BJ (cell line): ENCODE measurements around the gene ARG2. TPM values are rescaled to one million over a fixed set of nuclear protein-coding genes. Genes with fewer than 3 reads are reported as not detected.

Source experiments
- CTCF ChIA-PET: fragments of 350-600 bp; formaldehyde crosslinking; extraction: SDS; loops from one replicate; lab custom pipeline; 2021; ENCODE audit warnings: antibody characterized with exemption, inconsistent platforms; lab: Yijun Ruan, JAX
- POLR2A ChIA-PET: fragments of 300-600 bp; sonication (Branson Sonifier 250); formaldehyde crosslinking; extraction: SDS; loops from one replicate; lab custom pipeline; 2021; ENCODE audit warnings: antibody characterized with exemption; lab: Charles Lee
- DNase-seq: peaks from one replicate; pipeline ENCODE4 v3.0.0-alpha.2; 2011; ENCODE audit warnings: low read depth
- H3K27me3 ChIP-seq: 2 replicates; pipeline ENCODE4 v1.6.0; 2011; ENCODE audit warnings: low read length; ENCODE audit not compliant: control insufficient read depth, insufficient read depth
- H3K36me3 ChIP-seq: 2 replicates; pipeline ENCODE4 v1.5.1; 2011; ENCODE audit warnings: low read length; ENCODE audit not compliant: control insufficient read depth, insufficient read depth
- H3K4me3 ChIP-seq: 2 replicates; pipeline ENCODE4 v1.5.1; 2011; ENCODE audit warnings: low read depth, mild to moderate bottlenecking, control low read depth, low read length
- polyA plus RNA-seq: library from polyadenylated mRNA; depleted of rRNA; stranded (reverse); fragments of >200 nt; gene quantifications from 2 replicates; pipeline ENCODE4 v1.2.3, GENCODE V29; 2011
- TF ChIP-seq, protein P1 (sequence below): IDR thresholded peaks from 2 replicates; pipeline ENCODE4 v1.5.1; 2011; ENCODE audit warnings: low read depth, mild to moderate bottlenecking, control low read depth, inconsistent platforms, low read length, moderate library complexity; ENCODE audit not compliant: insufficient read depth

ARG2 gene
- polyA plus RNA-seq, 1 experiment = 7.7 TPM

DNA sequence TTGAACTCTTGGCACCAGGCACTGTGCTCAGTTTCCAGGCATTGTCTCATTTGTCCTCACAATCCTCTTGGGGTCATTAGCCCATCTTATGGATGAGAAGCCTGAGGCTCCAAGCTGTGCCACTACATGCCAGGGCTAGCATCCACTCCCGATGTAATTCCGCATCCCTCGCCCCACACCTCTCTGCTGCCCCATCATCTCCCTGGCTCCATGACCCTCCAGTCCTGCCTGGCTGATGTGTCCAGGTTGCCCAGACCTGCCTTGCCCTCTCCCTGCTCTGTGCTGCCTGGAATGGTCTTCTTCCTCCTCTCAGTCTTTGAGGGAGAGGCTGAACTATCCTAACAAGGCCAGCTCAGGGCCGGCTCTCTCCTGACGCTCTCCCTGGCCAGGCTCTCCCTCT, 47.1 kb upstream of the ARG2 start:
- ChIA-PET CTCF (interaction anchor here (0.7 to 12.7 kb wide), 13 partner anchors 10 to 158 kb away, joined by 3 to 280 read pairs (median 12); no protein-coding TSS in a partner anchor), POLR2A (no interaction called here)
- no peak overlapping the region for H3K4me3 ChIP-seq

DNA sequence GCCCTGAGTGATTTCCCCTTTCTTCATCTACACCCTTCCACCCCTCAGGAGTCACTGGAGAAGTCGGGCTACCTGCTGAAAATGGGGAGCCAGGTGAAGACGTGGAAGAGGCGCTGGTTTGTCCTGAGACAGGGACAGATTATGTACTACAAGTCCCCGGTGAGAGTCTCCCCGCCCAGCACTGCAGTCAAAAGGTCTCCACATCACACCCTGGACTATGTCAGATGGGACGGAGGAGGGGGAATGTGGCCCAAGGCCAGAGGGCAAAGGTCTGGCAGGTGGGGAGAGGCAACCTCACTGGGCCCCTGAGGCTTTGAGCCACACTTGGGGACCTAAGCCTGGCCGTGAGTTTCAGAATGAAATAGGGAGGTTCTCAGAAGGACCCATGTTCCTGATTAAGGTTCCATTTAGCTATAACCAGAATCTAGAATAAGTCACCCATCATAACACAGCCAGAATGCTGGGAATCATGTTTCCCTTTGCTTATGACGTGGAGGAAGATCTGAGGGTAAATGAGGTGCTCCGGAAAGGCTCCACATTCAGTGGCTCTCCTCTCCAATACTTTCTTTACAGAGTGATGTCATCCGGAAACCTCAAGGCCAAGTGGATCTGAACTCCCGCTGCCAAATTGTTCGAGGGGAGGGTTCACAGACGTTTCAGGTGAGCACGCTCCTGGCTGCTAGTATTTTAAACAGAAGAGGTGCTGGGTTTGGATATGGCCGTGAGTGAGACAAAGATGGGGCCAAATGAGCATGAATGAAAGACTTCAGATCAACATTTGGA, 46.3 kb upstream of the ARG2 start:
- POLR2A ChIA-PET = no interaction called here
- no peak for DNase-seq
- Histone ChIP-seq H3K27me3 (no peaks in the 10 kb centered on the region; the same call in 1 of the 2 replicates), H3K36me3 (no peaks in the 10 kb centered on the region), H3K4me3 (no peak overlapping the region)
- TF ChIP-seq, protein P1, sequence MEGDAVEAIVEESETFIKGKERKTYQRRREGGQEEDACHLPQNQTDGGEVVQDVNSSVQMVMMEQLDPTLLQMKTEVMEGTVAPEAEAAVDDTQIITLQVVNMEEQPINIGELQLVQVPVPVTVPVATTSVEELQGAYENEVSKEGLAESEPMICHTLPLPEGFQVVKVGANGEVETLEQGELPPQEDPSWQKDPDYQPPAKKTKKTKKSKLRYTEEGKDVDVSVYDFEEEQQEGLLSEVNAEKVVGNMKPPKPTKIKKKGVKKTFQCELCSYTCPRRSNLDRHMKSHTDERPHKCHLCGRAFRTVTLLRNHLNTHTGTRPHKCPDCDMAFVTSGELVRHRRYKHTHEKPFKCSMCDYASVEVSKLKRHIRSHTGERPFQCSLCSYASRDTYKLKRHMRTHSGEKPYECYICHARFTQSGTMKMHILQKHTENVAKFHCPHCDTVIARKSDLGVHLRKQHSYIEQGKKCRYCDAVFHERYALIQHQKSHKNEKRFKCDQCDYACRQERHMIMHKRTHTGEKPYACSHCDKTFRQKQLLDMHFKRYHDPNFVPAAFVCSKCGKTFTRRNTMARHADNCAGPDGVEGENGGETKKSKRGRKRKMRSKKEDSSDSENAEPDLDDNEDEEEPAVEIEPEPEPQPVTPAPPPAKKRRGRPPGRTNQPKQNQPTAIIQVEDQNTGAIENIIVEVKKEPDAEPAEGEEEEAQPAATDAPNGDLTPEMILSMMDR = no peak
- CTCF ChIA-PET = interaction anchor here (1.8 to 12.7 kb wide), 6 partner anchors 9 to 145 kb away, joined by 4 to 280 read pairs (median 58); no protein-coding TSS in a partner anchor

More for the DNA sequence above, 47.1 kb upstream of the ARG2 start:
- no peak for DNase-seq
- Histone ChIP-seq H3K36me3 (no peaks in the 10 kb centered on the region), H3K27me3 (no peaks in the 10 kb centered on the region; the same call in 1 of the 2 replicates)
- TF ChIP-seq, protein P1 = no peak

DNA sequence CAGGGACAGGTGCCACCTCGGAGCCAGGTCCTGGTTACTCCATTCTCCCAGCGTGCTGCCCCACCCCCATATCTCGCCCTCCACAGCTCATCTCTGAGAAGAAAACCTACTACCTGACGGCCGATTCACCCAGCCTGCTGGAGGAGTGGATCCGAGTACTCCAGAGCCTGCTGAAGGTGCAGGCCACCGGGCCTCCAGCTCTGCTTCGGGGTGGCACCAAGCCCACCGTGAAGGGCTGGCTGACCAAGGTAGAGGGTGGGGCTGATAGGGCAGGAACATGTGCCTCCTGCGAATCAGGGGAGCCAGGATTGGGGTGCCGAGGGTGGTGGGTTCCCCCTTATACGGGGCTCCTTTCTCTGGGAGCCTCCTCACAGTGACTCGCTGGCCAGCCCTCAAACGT, 45.6 kb upstream of the ARG2 start:
- no peaks in the 10 kb centered on the region for H3K36me3 ChIP-seq
- ChIA-PET POLR2A (no interaction called here), CTCF (interaction anchor here (0.9 to 12.7 kb wide), 3 partner anchors 48 to 146 kb away, joined by 4 to 280 read pairs (median 4); no protein-coding TSS in a partner anchor)
- no peak for DNase-seq
- TF ChIP-seq, protein P1 = no peak
- no peaks in the 10 kb centered on the region; the same call in 1 of the 2 replicates for H3K27me3 ChIP-seq
- no peak overlapping the region for H3K4me3 ChIP-seq

DNA sequence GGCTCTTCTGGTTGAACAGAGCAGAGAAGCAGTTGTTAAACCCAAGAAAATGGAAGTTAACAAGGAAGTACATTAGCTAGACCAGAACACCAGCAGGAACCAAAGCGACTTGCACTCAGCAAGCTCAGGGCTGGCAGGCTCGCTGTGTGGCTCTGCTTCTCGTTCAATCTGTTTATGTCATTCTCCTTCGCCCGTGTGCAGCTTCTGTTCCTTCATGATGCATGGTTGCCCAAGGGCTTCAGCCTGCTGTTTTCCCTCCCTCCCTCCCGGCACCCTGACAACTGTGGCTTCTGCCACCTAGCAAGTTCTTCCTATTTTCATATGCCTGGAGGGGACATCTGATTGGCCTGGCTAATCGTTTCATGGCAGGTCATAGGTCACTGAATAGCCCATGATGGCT, 44.9 kb upstream of the ARG2 start:
- TF ChIP-seq, protein P1 = no peak
- ChIA-PET CTCF (interaction anchor here (0.9 to 1.8 kb wide), 2 partner anchors 48 to 147 kb away, joined by 4 read pairs; no protein-coding TSS in a partner anchor), POLR2A (no interaction called here)
- no peaks in the 10 kb centered on the region; the same call in 1 of the 2 replicates for H3K27me3 ChIP-seq
- no peak for DNase-seq
- no peaks in the 10 kb centered on the region for H3K36me3 ChIP-seq
- H3K4me3 ChIP-seq = no peak overlapping the region

DNA sequence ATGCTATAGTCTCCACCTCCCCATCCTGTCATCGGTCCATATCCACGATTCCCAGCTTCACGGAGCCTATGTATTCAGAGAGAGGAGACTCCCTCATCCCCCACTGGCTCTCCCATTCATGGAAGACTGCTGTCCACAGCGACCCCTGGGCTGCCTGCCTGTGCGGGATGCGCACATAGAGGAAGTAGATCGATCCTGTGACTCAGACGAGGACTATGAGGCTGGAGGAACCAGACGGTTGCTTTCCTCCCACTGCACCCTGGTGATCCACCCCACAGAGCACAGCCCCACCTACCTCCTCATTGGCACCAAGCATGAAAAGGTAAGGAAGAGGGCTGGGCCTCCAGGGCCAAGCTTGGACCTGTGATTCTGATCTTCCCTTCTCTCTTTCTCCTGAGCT, 44.0 kb upstream of the ARG2 start:
- H3K27me3 ChIP-seq = no peaks in the 10 kb centered on the region; the same call in 1 of the 2 replicates
- POLR2A ChIA-PET = no interaction called here
- CTCF ChIA-PET = interaction anchor here (1.0 to 1.7 kb wide), 3 partner anchors 8 to 149 kb away, joined by 3 to 20 read pairs (median 7); no protein-coding TSS in a partner anchor
- no peaks in the 10 kb centered on the region for H3K36me3 ChIP-seq
- no peak for DNase-seq
- TF ChIP-seq, protein P1 = no peak
- no peak overlapping the region for H3K4me3 ChIP-seq
